DMS153 (cell line): ENCODE measurements around the gene S100A16.
"Not testable (repeated sequence)": the region's sequence is repeated elsewhere in the genome, so short reads cannot be mapped to it uniquely, and the experiment has no call there.

ENCODE experiments used
- DNase-seq: peaks from one replicate; lab custom pipeline; 2025; lab: John Stamatoyannopoulos, UW

The S100A16 gene

GRCh38 chr1:153563483-153563901 is 49.4 kb downstream of the S100A16 start:
- DNase-seq = no peak

- DNase-seq = not testable (repeated sequence)
These were observed 50.9 kb downstream of the S100A16 start for GRCh38 chr1:153562021-153562420.

- DNase-seq = no peak
These were observed 51.4 kb downstream of the S100A16 start for GRCh38 chr1:153561466-153561985.

- DNase-seq = no peak
These were observed 52.0 kb downstream of the S100A16 start for GRCh38 chr1:153560771-153561465.

- no peak for DNase-seq
These were observed 52.7 kb downstream of the S100A16 start for GRCh38 chr1:153560241-153560640.

- no peak for DNase-seq
These were observed 55.1 kb downstream of the S100A16 start for GRCh38 chr1:153557877-153558276.
